Hematopoietic multipotent progenitor cell (in vitro differentiated cells): ENCODE measurements around the gene ARHGEF16. TPM values are rescaled to one million over a fixed set of nuclear protein-coding genes. Genes with fewer than 3 reads are reported as not detected.
A peak's percentile ranks its signal among the peaks of the same experiment; 100 is the strongest.

Source experiments
- DNase-seq, 3 donors: peaks; one replicate each; pipeline ENCODE4 v3.0.0-alpha.2; 2011 to 2015; ENCODE audit warnings: low read depth in 2 of 3, low spot score in 2 of 3
- total RNA-seq: library from RNA; depleted of rRNA; stranded (reverse); fragments of >200 nt; gene quantifications from one replicate; pipeline ENCODE4 v1.2.3, GENCODE V29; 2012

Gene ARHGEF16
- total RNA-seq, 1 donor, result 0.27 TPM

GRCh38 chr1:3435666-3436065 lies 18.8 kb upstream of the ARHGEF16 start:
- DNase-seq, result no peak

GRCh38 chr1:3436451-3436850 lies 18.0 kb upstream of the ARHGEF16 start:
- DNase-seq, result no peak

- DNase-seq, result no peak
Observed at GRCh38 chr1:3436901-3437300, 17.6 kb upstream of the ARHGEF16 start.

- DNase-seq, result no peak
Observed at GRCh38 chr1:3438661-3439180, 15.7 kb upstream of the ARHGEF16 start.

GRCh38 chr1:3439346-3440299 lies 14.8 kb upstream of the ARHGEF16 start:
- no peak for DNase-seq

- no peak for DNase-seq
Observed at GRCh38 chr1:3440300-3440681, 14.2 kb upstream of the ARHGEF16 start.

GRCh38 chr1:3440711-3441409 lies 13.6 kb upstream of the ARHGEF16 start:
- DNase-seq, result no peak

- no peak for DNase-seq
Observed at GRCh38 chr1:3441410-3441847, 13.0 kb upstream of the ARHGEF16 start.

- no peak for DNase-seq
Observed at GRCh38 chr1:3441880-3442279, 12.6 kb upstream of the ARHGEF16 start.

- no peak for DNase-seq
Observed at GRCh38 chr1:3442331-3442730, 12.1 kb upstream of the ARHGEF16 start.

GRCh38 chr1:3442901-3443300 lies 11.6 kb upstream of the ARHGEF16 start:
- no peak for DNase-seq

GRCh38 chr1:3443807-3444206 lies 10.7 kb upstream of the ARHGEF16 start:
- no peak for DNase-seq

GRCh38 chr1:3444298-3444697 lies 10.2 kb upstream of the ARHGEF16 start:
- no peak for DNase-seq

GRCh38 chr1:3444736-3445135 lies 9.7 kb upstream of the ARHGEF16 start:
- no peak for DNase-seq

- DNase-seq, result no peak
Observed at GRCh38 chr1:3450202-3450863, 4.1 kb upstream of the ARHGEF16 start.

GRCh38 chr1:3450983-3451382 lies 3.5 kb upstream of the ARHGEF16 start:
- DNase-seq, result no peak

GRCh38 chr1:3451994-3452865 lies 2.2 kb upstream of the ARHGEF16 start:
- no peak for DNase-seq

GRCh38 chr1:3452866-3453175 lies 1.6 kb upstream of the ARHGEF16 start:
- no peak for DNase-seq

GRCh38 chr1:3453203-3453761 lies 1.2 kb upstream of the ARHGEF16 start:
- DNase-seq, result peak; percentile 43 to 77 (median 62)
